GM18507 (cell line): ENCODE data around the gene NTF3.

Source experiments
- DNase-seq: peaks from one replicate; pipeline ENCODE4 v3.0.0; 2011; ENCODE audit warnings: low read depth; ENCODE audit not compliant: insufficient read length; ENCODE audit errors: extremely low spot score
- FAIRE-seq: peaks from 2 replicates; lab custom pipeline; 2011; peaks lifted over from hg19 to GRCh38; lab: Jason Lieb, UNC

NTF3 gene

GRCh38 chr12:5429741-5430557 lies 2.0 kb upstream of the NTF3 start:
- no peak for DNase-seq
- FAIRE-seq: no peak

- DNase-seq: no peak
- FAIRE-seq: no peak
Observed at GRCh38 chr12:5430641-5431603, 986 bp upstream of the NTF3 start.

- FAIRE-seq (no peak), DNase-seq (no peak)
Observed at GRCh38 chr12:5433081-5433844, 1.4 kb downstream of the NTF3 start.

- no peak for FAIRE-seq
- no peak for DNase-seq
Observed at GRCh38 chr12:5433845-5434646, 2.1 kb downstream of the NTF3 start.

GRCh38 chr12:5434647-5435560 lies 3.0 kb downstream of the NTF3 start:
- DNase-seq (no peak), FAIRE-seq (no peak)

GRCh38 chr12:5437182-5437583 lies 5.3 kb downstream of the NTF3 start:
- no peak for FAIRE-seq
- DNase-seq: no peak

- FAIRE-seq: no peak
Observed at GRCh38 chr12:5437589-5437988, 5.7 kb downstream of the NTF3 start.

GRCh38 chr12:5438671-5439200 lies 6.8 kb downstream of the NTF3 start:
- FAIRE-seq: no peak

More at GRCh38 chr12:5437589-5437988, 5.7 kb downstream of the NTF3 start:
- no peak for DNase-seq

GRCh38 chr12:5439371-5439771 lies 7.5 kb downstream of the NTF3 start:
- no peak for FAIRE-seq
- no peak for DNase-seq

More at GRCh38 chr12:5438671-5439200, 6.8 kb downstream of the NTF3 start:
- DNase-seq: no peak

- FAIRE-seq (no peak), DNase-seq (no peak)
Observed at GRCh38 chr12:5439788-5440300, 7.9 kb downstream of the NTF3 start.

GRCh38 chr12:5440978-5441377 lies 9.1 kb downstream of the NTF3 start:
- DNase-seq (no peak), FAIRE-seq (no peak)

- FAIRE-seq (no peak), DNase-seq (no peak)
Observed at GRCh38 chr12:5441497-5442236, 9.8 kb downstream of the NTF3 start.

GRCh38 chr12:5442251-5443006 lies 10.5 kb downstream of the NTF3 start:
- DNase-seq (no peak), FAIRE-seq (no peak)

- no peak for FAIRE-seq
- DNase-seq: no peak
Observed at GRCh38 chr12:5444520-5444919, 12.6 kb downstream of the NTF3 start.

GRCh38 chr12:5447320-5447719 lies 15.4 kb downstream of the NTF3 start:
- no peak for FAIRE-seq
- DNase-seq: no peak

- FAIRE-seq (no peak), DNase-seq (no peak)
Observed at GRCh38 chr12:5451251-5451650, 19.3 kb downstream of the NTF3 start.
